Renal cortex interstitium (tissue), 11 donors: ENCODE data around the gene PLEKHG4B. TPM values are rescaled to one million over a fixed set of nuclear protein-coding genes. Genes with fewer than 3 reads are reported as not detected.
"Not testable (repeated sequence)": the region's sequence is repeated elsewhere in the genome, so short reads cannot be mapped to it uniquely, and the experiment has no call there.

Experiments used
- DNase-seq, 11 donors: peaks; one replicate each; pipeline ENCODE4 v3.0.0-alpha.2; 2013; ENCODE audit warnings: low read depth in 9 of 11, low spot score in 4 of 11; ENCODE audit errors: extremely low read depth in 1 of 11
- polyA plus RNA-seq, 3 donors: library from polyadenylated mRNA; unstranded; fragments of 120-200 nt; gene quantifications; one replicate each; pipeline ENCODE4 v1.2.1, GENCODE V29; 2013; ENCODE audit not compliant: insufficient read length in 3 of 3

PLEKHG4B gene
- polyA plus RNA-seq, 3 donors: 11.0 to 16.6 (median 14.6) TPM

- no peak for DNase-seq
Measured at GRCh38 chr5:89337-90286, 2.4 kb upstream of the PLEKHG4B start.

- DNase-seq: no peak
Measured at GRCh38 chr5:90590-91547, 1.1 kb upstream of the PLEKHG4B start.

DNA sequence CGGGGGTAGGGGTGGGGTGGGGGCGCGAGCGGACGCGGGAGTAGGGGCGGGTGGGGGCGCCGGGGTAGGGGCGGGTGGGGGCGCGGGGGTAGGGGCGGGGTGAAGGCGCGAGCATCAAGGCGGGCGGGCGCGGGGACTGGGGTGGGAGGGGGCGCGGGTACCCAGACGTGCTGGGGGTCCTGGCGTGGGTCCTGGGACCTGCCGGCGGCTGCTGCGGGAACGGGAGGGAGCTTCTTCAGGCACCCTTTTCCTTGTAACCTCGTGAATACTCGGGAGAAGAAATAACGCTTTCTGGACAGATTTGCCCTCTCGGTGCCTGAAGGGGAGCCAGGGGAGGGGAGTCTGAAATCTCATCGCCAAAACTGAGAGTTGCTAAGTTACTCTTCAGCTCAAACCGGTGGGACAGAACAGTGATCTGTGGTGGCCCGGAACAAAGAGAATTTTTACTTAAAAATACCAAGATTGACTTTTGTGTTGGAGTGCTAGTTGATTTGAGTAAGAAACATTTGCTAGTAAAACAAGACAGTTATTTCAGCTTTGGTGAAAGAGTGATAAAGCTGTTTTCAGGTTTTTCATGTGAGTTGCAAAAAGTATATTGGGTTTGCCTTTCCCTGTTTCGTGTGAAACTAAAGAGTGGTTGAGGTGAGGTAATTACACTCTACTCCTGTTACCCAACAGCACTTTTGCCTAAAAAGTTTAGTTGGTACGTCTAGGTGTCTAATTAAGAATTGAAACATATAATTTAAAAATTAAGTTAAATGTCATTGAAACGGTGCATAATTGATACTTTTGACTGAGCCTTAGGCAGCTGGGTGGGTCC, 643 bp downstream of the PLEKHG4B start:
- DNase-seq: no peak

DNA sequence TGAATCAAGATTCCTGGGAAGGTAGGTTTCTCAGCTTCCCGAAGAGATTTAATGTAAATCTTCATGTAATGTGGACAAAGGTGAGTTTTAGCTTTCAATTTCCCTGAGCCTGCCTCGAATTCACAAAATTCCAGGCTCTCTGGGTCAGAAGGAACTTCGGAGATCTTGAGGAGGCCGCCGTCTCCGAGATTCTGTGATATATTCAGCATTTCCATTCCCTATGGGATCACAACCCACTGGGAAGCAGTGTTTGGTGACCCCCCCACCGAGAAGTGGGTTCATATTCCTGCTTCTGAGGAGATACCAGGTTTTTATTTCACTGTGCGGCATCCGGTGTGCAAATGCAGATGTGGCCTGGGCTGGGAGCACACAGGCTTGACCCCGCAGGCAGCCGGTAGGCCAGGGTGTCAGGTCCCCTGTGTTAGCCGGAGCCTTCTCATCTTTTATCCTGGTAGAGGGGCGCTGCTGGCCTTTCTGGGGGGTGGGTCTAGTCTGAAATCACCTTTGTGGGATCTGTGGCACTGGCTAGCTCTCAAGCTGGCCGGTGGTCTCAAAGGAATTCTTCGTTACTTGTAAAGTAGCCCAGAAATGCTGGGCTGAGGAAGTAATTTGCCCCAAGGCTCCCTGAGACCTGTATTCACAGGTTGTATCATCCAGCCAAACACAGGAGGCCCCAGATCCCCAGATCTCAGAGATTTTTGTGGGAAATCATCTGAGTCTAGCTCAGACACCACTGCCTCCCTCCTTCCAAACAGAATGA, 1.4 kb downstream of the PLEKHG4B start:
- DNase-seq: no peak

DNA sequence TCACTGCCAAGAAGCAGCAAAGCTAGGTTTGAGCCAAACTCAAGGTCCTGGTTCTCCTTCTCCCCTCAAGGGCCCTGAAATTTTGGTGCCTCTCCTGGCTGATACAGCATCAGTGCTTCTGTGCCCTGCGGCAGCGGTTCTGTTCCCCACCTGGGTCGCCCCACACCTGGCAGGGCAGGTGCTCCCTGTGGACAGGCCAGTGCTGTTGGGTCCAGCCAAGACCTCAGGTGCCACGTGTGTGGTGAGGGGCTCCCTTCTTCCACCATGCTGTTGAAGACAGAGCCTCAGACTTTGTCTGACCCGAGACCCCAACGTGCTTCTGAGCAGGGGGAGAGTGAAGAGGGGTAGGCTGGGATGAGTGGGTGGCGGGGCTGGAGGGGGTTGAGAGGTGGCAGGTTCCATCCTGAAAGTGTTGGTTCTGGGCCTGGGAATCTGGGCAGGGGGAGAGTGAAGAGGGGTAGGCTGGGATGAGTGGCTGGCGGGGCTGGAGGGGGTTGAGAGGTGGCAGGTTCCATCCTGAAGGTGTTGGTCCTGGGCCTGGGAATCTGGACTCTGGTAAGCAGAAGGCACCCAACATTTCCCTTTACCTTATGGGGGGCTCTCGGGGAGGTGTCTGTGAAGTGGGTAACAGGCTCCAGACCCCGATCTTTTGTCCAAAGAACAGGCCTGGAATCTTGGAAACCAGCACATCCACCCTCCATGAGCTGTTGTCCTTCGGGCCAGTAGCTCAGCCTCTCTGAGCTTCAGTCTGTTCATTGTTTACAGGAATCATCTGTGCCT, 2.3 kb downstream of the PLEKHG4B start:
- no peak for DNase-seq

- no peak for DNase-seq
Measured at GRCh38 chr5:95241-95980, 3.4 kb downstream of the PLEKHG4B start.

GRCh38 chr5:96976-97660, 5.2 kb downstream of the PLEKHG4B start:
- no peak for DNase-seq

DNA sequence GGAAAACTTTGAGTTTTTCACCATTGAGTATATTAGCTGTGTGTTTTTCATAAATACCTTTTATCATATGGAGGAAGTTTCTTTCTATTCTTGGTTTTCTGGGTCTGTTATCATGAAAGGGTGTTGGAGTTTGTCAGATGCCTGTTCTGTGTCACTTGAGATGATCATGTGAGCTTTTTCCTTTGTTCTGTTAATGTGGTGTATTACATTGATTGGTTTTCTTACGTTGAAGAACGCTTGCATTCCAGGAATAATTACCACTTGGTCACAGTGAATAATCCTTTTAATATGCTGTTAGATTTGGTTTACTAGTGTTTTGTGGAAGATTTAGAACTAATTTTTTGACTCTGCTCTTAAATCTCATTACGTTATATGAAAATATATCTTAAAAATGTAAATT, 7.8 kb downstream of the PLEKHG4B start:
- no peak for DNase-seq

DNA sequence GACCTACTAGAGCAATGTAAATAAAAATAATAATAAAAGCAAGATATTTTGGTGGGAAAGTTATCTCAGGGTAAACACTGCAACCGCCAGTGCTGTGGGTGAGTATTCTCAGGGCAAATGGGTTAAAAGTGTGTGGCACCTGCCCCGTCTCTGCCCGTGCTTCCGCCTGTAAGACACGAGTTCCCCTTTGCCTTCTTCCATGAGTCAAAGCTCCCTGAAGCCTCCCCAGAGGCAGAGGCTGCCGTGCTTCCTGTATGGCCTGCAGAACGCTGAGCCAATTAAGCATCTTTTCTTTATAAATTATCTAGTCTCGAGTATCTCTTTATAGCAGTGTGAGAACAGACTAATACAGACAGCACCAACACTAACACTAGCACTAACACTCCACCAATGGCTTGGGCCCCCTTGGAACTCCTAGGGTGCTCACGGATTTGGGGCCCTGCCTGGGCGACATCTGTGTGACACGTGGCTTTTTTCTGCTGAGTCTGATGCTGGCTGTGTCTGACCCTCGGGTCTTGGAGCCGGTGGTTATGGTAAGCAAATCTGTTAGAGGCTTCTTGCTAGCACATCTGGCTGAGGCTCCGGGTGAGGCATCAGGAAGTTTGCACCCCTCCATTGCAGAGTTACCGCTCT, 10.6 kb downstream of the PLEKHG4B start:
- DNase-seq: no peak

DNA sequence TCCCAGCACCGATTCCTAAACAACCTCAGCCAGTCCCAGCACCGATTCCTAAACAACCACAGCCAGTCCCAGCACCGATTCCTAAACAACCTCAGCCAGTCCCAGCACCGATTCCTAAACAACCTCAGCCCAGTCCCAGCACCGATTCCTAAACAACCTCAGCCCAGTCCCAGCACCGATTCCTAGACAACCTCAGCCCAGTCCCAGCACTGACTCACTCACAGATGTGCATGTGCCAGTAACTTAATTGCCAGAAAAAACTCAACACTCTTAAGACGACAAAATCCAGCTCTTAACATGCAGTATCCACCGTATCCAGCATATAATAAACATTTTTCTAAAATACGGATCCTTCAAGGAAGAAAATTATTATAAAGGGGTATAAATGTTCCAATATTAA, 12.1 kb downstream of the PLEKHG4B start:
- DNase-seq: not testable (repeated sequence)

DNA sequence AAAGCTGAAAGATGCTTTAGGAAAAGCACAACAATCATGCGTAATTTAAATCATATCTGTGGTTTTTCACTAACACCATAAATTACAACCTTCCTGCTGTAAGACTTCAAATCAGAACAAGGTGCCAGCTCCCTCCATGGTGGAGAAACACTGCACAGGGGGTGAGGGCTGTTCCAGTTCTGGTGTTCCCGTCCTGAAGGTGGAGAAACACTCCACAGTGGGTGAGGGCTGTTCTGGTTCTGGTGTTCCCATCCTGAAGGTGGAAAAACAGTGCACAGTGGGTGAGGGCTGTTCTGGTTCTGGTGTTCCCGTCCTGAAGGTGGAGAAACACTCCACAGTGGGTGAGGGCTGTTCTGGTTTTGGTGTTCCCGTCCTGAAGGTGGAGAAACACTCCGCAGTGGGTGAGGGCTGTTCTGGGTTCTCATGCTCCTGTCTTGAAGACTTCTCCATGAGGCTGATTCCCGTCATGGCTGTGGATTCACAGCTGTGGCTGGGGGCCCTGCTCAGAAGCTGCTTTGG, 12.9 kb downstream of the PLEKHG4B start:
- DNase-seq: no peak

GRCh38 chr5:105504-106070, 13.6 kb downstream of the PLEKHG4B start:
- peak in 1 of 11 donors; percentile 50 for DNase-seq

DNA sequence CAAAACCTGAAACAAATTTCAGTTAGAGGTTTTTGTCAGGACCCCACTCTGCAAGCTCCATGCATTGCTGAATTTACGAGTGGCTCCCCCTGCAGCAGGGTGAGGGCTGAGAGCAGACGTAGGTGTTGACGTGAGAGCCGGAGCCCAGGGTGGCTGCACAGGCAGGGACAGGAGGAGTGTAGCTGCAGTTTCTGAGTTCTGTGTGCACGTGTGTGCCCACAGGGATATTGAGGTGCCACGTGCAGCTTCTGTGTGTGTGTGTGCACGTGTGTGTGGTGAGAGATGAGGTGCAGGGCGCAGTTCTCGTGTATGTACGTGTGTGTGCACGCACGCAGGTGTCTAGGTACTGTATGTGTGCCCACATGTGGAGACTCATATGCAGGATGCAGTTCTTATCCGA, 14.6 kb downstream of the PLEKHG4B start:
- no peak for DNase-seq

- DNase-seq: no peak
Measured at GRCh38 chr5:107526-107925, 15.6 kb downstream of the PLEKHG4B start.

DNA sequence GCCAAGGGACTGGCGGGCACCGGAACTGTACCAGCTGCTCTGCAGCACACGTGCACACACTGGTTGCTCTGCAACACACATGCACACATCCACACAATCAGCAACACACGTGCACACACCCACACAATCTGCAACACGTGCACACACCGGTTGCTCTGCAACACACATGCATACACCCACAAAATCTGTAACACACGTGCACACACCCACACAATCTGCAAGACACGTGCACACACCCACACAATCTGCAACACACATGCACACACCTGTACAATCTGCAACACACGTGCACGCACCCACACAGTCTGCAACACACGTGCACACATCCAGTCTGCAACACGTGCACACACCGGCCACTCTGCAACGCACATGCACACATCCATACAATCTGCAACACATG, 17.9 kb downstream of the PLEKHG4B start:
- no peak for DNase-seq
